ENCODE results near the gene TBC1D26.

DNA sequence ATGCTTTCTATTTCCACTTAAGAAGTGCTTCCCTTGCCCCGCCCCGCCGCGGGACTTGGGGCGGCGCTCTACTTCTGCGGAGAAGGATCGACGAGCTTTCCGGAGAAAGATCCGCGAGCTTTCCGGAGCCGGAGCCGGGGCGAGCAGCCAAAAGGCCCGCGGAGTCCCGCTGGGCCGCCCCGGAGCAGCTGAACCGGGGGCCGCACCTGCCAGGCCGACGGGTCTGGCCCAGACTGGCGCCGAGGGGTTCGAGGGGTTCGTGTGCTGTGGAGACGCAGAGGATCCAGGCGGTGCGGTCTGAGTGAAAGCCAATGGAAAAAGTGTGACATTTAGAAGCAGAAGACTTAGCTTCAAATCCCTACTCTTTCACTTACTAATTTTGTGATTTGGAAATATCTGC lies 50.8 kb downstream of the TBC1D26 start:
- TF ChIP-seq, protein P1, sequence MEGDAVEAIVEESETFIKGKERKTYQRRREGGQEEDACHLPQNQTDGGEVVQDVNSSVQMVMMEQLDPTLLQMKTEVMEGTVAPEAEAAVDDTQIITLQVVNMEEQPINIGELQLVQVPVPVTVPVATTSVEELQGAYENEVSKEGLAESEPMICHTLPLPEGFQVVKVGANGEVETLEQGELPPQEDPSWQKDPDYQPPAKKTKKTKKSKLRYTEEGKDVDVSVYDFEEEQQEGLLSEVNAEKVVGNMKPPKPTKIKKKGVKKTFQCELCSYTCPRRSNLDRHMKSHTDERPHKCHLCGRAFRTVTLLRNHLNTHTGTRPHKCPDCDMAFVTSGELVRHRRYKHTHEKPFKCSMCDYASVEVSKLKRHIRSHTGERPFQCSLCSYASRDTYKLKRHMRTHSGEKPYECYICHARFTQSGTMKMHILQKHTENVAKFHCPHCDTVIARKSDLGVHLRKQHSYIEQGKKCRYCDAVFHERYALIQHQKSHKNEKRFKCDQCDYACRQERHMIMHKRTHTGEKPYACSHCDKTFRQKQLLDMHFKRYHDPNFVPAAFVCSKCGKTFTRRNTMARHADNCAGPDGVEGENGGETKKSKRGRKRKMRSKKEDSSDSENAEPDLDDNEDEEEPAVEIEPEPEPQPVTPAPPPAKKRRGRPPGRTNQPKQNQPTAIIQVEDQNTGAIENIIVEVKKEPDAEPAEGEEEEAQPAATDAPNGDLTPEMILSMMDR (conservative IDR thresholded peaks at IDR 0.05; ENCODE audit: low read depth, low read length) = no peak
- TF ChIP-seq EZH2 (IDR thresholded peaks at IDR 0.05; ENCODE audit: low read length, unreplicated experiment) (no peak), EZH2phosphoT487 (IDR thresholded peaks at IDR 0.05; ENCODE audit: borderline replicate concordance, low read length) (no peak)
